ENCODE measurements around the gene CRB3.

Gene CRB3

GRCh38 chr19:6433663-6434062 is 30.4 kb upstream of the CRB3 start, which contains the start of gene SLC25A41:
TSS of gene SLC25A41 (minus strand) at chr19:6433763. CDS start at chr19:6433693, 70 bp downstream.
- no peak for DNase-seq

- DNase-seq, result no peak
Observed at GRCh38 chr19:6439743-6440142, 24.3 kb upstream of the CRB3 start.

GRCh38 chr19:6440905-6441304 is 23.2 kb upstream of the CRB3 start:
- no peak for DNase-seq

GRCh38 chr19:6442087-6442688 is 21.9 kb upstream of the CRB3 start:
- no peak for DNase-seq

GRCh38 chr19:6443986-6444385 is 20.1 kb upstream of the CRB3 start:
- DNase-seq, result no peak

GRCh38 chr19:6446452-6446851 is 17.6 kb upstream of the CRB3 start:
- no peak for DNase-seq

- no peak for DNase-seq
Observed at GRCh38 chr19:6448045-6448444, 16.0 kb upstream of the CRB3 start.

GRCh38 chr19:6450166-6450565 is 13.9 kb upstream of the CRB3 start:
- no peak for DNase-seq

- DNase-seq, result no peak
Observed at GRCh38 chr19:6451583-6452222, 12.4 kb upstream of the CRB3 start.

- DNase-seq, result no peak
Observed at GRCh38 chr19:6452223-6452614, 11.9 kb upstream of the CRB3 start.

- no peak for DNase-seq
Observed at GRCh38 chr19:6452899-6453298, 11.2 kb upstream of the CRB3 start.

- no peak for DNase-seq
Observed at GRCh38 chr19:6453951-6454565, 10.0 kb upstream of the CRB3 start.

GRCh38 chr19:6455924-6456323 is 8.1 kb upstream of the CRB3 start:
- no peak for DNase-seq

GRCh38 chr19:6457958-6458694 is 5.9 kb upstream of the CRB3 start:
- DNase-seq, result no peak

- DNase-seq, result no peak
Observed at GRCh38 chr19:6458695-6459261, 5.3 kb upstream of the CRB3 start.

GRCh38 chr19:6459262-6460098 is 4.6 kb upstream of the CRB3 start, which contains the start of gene SLC25A23:
TSS of gene SLC25A23 (minus strand) at chr19:6459792. CDS start at chr19:6459628, 164 bp downstream.
- peak; percentile 30 for DNase-seq

GRCh38 chr19:6460099-6460884 is 3.8 kb upstream of the CRB3 start:
- DNase-seq, result peak; percentile 97

- DNase-seq, result no peak
Observed at GRCh38 chr19:6465006-6465405, 935 bp downstream of the CRB3 start.

GRCh38 chr19:6465663-6466062 is 1.6 kb downstream of the CRB3 start:
- DNase-seq, result no peak

- DNase-seq, result no peak
Observed at GRCh38 chr19:6466526-6467248, 2.6 kb downstream of the CRB3 start.

GRCh38 chr19:6467384-6467783 is 3.3 kb downstream of the CRB3 start:
- DNase-seq, result no peak

Measured in NCI-H1105 (cell line).